ENCODE measurements around the gene TDO2.

TDO2 gene

DNA sequence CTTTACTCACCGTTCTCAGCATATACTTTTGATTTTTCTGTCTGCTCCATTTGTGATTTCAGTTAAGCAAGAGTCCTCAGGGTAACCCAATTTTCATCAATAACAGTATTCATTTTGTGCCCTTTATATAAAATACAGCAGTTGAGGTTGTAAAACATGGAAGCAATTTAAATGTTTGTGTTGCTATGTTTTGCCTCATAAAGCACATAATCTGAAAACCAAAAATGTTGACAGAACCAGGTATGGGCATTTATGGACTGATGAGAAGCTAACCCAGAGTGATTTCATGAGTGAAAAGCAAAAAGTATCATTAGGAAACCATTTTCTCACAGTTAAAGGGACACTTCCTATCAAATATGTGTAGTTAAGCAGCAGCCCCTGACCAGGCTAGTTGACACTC lies 37.3 kb upstream of the TDO2 start, which contains the start of gene ASIC5:
Gene ASIC5, minus strand, starts transcription at position 101 of the 400 bp plus-strand sequence. Its CDS starts 51 bp downstream, at position 50.
- H3K36me3 ChIP-seq (ENCODE audit: insufficient read depth, low read length) = no peaks in the 10 kb centered on the region
- TF ChIP-seq, protein P1, sequence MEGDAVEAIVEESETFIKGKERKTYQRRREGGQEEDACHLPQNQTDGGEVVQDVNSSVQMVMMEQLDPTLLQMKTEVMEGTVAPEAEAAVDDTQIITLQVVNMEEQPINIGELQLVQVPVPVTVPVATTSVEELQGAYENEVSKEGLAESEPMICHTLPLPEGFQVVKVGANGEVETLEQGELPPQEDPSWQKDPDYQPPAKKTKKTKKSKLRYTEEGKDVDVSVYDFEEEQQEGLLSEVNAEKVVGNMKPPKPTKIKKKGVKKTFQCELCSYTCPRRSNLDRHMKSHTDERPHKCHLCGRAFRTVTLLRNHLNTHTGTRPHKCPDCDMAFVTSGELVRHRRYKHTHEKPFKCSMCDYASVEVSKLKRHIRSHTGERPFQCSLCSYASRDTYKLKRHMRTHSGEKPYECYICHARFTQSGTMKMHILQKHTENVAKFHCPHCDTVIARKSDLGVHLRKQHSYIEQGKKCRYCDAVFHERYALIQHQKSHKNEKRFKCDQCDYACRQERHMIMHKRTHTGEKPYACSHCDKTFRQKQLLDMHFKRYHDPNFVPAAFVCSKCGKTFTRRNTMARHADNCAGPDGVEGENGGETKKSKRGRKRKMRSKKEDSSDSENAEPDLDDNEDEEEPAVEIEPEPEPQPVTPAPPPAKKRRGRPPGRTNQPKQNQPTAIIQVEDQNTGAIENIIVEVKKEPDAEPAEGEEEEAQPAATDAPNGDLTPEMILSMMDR (conservative IDR thresholded peaks at IDR 0.05; ENCODE audit: low read length) = no peak
- TF ChIP-seq EZH2phosphoT487 (IDR thresholded peaks at IDR 0.05; ENCODE audit: borderline replicate concordance) = no peak

DNA sequence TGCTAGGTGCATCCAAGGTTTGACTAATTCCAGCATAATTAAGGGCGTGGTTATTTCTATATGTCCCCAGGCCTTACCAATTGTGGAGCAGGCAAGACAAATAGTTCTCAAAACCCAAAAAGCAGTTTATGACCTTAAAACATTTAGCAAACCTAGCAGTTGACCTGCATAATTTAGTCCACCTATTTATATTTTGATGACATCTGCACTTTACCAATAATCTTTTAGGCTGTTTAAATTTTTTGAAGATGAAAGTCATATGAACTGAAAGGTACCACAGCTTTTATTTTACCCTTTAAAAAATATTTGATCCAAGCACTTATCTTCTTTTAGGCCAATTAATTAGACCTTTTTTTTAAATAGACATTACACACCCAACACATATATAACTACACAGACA lies 27.6 kb upstream of the TDO2 start:
- H3K4me3 ChIP-seq (ENCODE audit: low read length, poor library complexity, severe bottlenecking) = no peak overlapping the region
- no peaks in the 10 kb centered on the region for H3K9me2 ChIP-seq (replicated peaks; ENCODE audit: low read depth, low read length)
- no peak overlapping the region for H2AFZ ChIP-seq (ENCODE audit: low read length)
- TF ChIP-seq, protein P1 (conservative IDR thresholded peaks at IDR 0.05; ENCODE audit: low read length) = no peak
- no peak for TF ChIP-seq EZH2phosphoT487 (IDR thresholded peaks at IDR 0.05; ENCODE audit: borderline replicate concordance)
- no peaks in the 10 kb centered on the region for H3F3A ChIP-seq (ENCODE audit: low read depth)
- H3K4me2 ChIP-seq (ENCODE audit: low read depth, low read length, poor library complexity, severe bottlenecking) = no peak overlapping the region
- no peak overlapping the region for H3K9ac ChIP-seq (ENCODE audit: low read depth, low read length, poor library complexity, severe bottlenecking)
- H3K79me2 ChIP-seq (ENCODE audit: insufficient read depth, low read length) = no peaks in the 10 kb centered on the region
- no peaks in the 10 kb centered on the region for H3K4me1 ChIP-seq (ENCODE audit: insufficient read depth, low read length, poor library complexity, severe bottlenecking)
- H4K20me1 ChIP-seq (ENCODE audit: insufficient read depth, low read length, poor library complexity, severe bottlenecking) = no peaks in the 10 kb centered on the region
- H3K27me3 ChIP-seq (ENCODE audit: insufficient read depth, low read length, poor library complexity, severe bottlenecking) = no peaks in the 10 kb centered on the region
- H3K9me3 ChIP-seq (ENCODE audit: insufficient read depth, low read depth, low read length) = no peaks in the 10 kb centered on the region
- no peaks in the 10 kb centered on the region for H3K36me3 ChIP-seq (ENCODE audit: insufficient read depth, low read length)

More for the DNA sequence above, 37.3 kb upstream of the TDO2 start, which contains the start of gene ASIC5:
- no peak within 1 kb of the TSS for H2AFZ ChIP-seq (ENCODE audit: low read length)
- no peak within 1 kb of the TSS for H3K4me2 ChIP-seq (ENCODE audit: low read depth, low read length, poor library complexity, severe bottlenecking)
- H3F3A ChIP-seq (ENCODE audit: low read depth) = no peaks in the 10 kb centered on the region
- no peaks in the 10 kb centered on the region for H3K79me2 ChIP-seq (ENCODE audit: insufficient read depth, low read length)
- H3K9me3 ChIP-seq (ENCODE audit: insufficient read depth, low read depth, low read length) = no peaks in the 10 kb centered on the region
- H3K9me2 ChIP-seq (replicated peaks; ENCODE audit: low read depth, low read length) = no peaks in the 10 kb centered on the region
- no peak within 1 kb of the TSS for H3K4me3 ChIP-seq (ENCODE audit: low read length, poor library complexity, severe bottlenecking)
- no peaks in the 10 kb centered on the region for H4K20me1 ChIP-seq (ENCODE audit: insufficient read depth, low read length, poor library complexity, severe bottlenecking)
- no peaks in the 10 kb centered on the region for H3K4me1 ChIP-seq (ENCODE audit: insufficient read depth, low read length, poor library complexity, severe bottlenecking)
- H3K9ac ChIP-seq (ENCODE audit: low read depth, low read length, poor library complexity, severe bottlenecking) = no peak within 1 kb of the TSS
- no peaks in the 10 kb centered on the region for H3K27me3 ChIP-seq (ENCODE audit: insufficient read depth, low read length, poor library complexity, severe bottlenecking)

GRCh38 chr4:155877971-155878370 lies 25.5 kb upstream of the TDO2 start:
- Histone ChIP-seq H3K4me3 (ENCODE audit: low read length, poor library complexity, severe bottlenecking) (no peak overlapping the region), H3K79me2 (ENCODE audit: insufficient read depth, low read length) (no peaks in the 10 kb centered on the region), H3K27me3 (ENCODE audit: insufficient read depth, low read length, poor library complexity, severe bottlenecking) (no peaks in the 10 kb centered on the region), H3K9me2 (replicated peaks; ENCODE audit: low read depth, low read length) (no peaks in the 10 kb centered on the region), H4K20me1 (ENCODE audit: insufficient read depth, low read length, poor library complexity, severe bottlenecking) (no peaks in the 10 kb centered on the region), H3F3A (ENCODE audit: low read depth) (no peaks in the 10 kb centered on the region), H3K36me3 (ENCODE audit: insufficient read depth, low read length) (no peaks in the 10 kb centered on the region), H3K4me1 (ENCODE audit: insufficient read depth, low read length, poor library complexity, severe bottlenecking) (no peaks in the 10 kb centered on the region), H3K4me2 (ENCODE audit: low read depth, low read length, poor library complexity, severe bottlenecking) (no peak overlapping the region), H2AFZ (ENCODE audit: low read length) (no peak overlapping the region), H3K9ac (ENCODE audit: low read depth, low read length, poor library complexity, severe bottlenecking) (no peak overlapping the region), H3K9me3 (ENCODE audit: insufficient read depth, low read depth, low read length) (no peaks in the 10 kb centered on the region)
- TF ChIP-seq, protein P1 (conservative IDR thresholded peaks at IDR 0.05; ENCODE audit: low read length) = no peak
- no peak for TF ChIP-seq EZH2phosphoT487 (IDR thresholded peaks at IDR 0.05; ENCODE audit: borderline replicate concordance)

All from Loucy (cell line).